Muscle of leg (tissue), 11 donors: Measurements from ENCODE around the gene TYW3. TPM values are rescaled to one million over a fixed set of nuclear protein-coding genes. Genes with fewer than 3 reads are reported as not detected.

Experiments
- DNase-seq: peaks from one replicate; pipeline ENCODE4 v3.0.0; 2013
- H3K27ac ChIP-seq: one replicate; pipeline ENCODE4 v1.5.1; 2013; ENCODE audit warnings: mild to moderate bottlenecking, low read length, control low read depth
- H3K27me3 ChIP-seq: one replicate; pipeline ENCODE4 v1.6.1; 2013; ENCODE audit warnings: low read length; ENCODE audit not compliant: control insufficient read depth, insufficient read depth
- H3K36me3 ChIP-seq: one replicate; pipeline ENCODE4 v1.6.1; 2013; ENCODE audit warnings: low read length; ENCODE audit not compliant: control insufficient read depth, insufficient read depth
- H3K4me1 ChIP-seq: one replicate; pipeline ENCODE4 v1.6.1; 2013; ENCODE audit warnings: low read length; ENCODE audit not compliant: control insufficient read depth, insufficient read depth
- H3K4me3 ChIP-seq: one replicate; pipeline ENCODE4 v1.5.1; 2013; ENCODE audit warnings: low read length, control low read depth
- H3K9me3 ChIP-seq: replicated peaks from 2 replicates; pipeline ENCODE4 v1.6.1; 2013; ENCODE audit warnings: low read depth, low read length; ENCODE audit not compliant: control insufficient read depth
- WGBS: methylation state at CpG from one replicate; pipeline ENCODE4 v1.1.5; 2013; ENCODE audit warnings: missing lambda C conversion rate; ENCODE audit not compliant: insufficient coverage; 5-methylcytosine and 5-hydroxymethylcytosine counted together
- polyA plus RNA-seq, 8 donors: library from polyadenylated mRNA; unstranded; fragments of 120-200 nt; gene quantifications; one replicate each; pipeline versions ENCODE4 v1.2.1 to v1.2.3, GENCODE V29; 2013; ENCODE audit warnings: inconsistent platforms in 1 of 8, low replicate concordance in 1 of 8; ENCODE audit not compliant: insufficient read length in 8 of 8, insufficient read depth in 1 of 8
- total RNA-seq: library from RNA; stranded (reverse); fragments of 120-200 nt; gene quantifications from one replicate; pipeline ENCODE4 v1.2.4, GENCODE V29; 2013

The TYW3 gene
- total and polyA plus RNA-seq, 9 donors = 12.4 to 21.1 (median 18.6) TPM

DNA sequence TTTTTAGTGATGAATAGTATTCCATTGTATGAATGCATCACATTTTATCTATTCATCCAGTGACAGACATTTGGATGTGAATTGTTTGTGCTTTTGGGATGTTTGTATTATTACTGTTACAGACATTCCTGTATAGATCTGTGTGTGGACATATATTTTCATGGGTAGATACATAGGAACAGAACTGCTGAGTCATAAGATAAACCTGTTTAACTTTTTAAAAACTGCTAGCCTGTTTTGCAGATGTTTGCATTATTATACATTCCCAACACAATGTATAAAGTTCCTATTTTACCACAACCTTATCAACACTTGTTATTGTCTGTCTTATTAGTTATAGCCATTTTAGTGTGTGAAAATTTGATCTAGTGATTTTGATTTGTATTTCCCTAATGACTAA lies 46.8 kb downstream of the TYW3 start:
- Histone ChIP-seq H3K27me3 (no peaks in the 10 kb centered on the region), H3K9me3 (no peaks in the 10 kb centered on the region), H3K27ac (no peak overlapping the region), H3K4me3 (no peak overlapping the region), H3K4me1 (no peaks in the 10 kb centered on the region), H3K36me3 (no peaks in the 10 kb centered on the region)
- no peak for DNase-seq

- Histone ChIP-seq H3K4me1 (no peaks in the 10 kb centered on the region), H3K36me3 (no peaks in the 10 kb centered on the region), H3K9me3 (no peaks in the 10 kb centered on the region), H3K27me3 (no peaks in the 10 kb centered on the region), H3K4me3 (no peak overlapping the region), H3K27ac (no peak overlapping the region)
- no CpG with 5 or more reads among the region's 2 CpGs for WGBS
- no peak for DNase-seq
Measured at GRCh38 chr1:74780594-74780993, 47.6 kb downstream of the TYW3 start.

GRCh38 chr1:74785944-74786343 lies 53.0 kb downstream of the TYW3 start:
- Histone ChIP-seq H3K27ac (no peak overlapping the region), H3K36me3 (no peaks in the 10 kb centered on the region), H3K4me1 (no peaks in the 10 kb centered on the region), H3K4me3 (no peak overlapping the region), H3K27me3 (no peaks in the 10 kb centered on the region), H3K9me3 (no peaks in the 10 kb centered on the region)
- DNase-seq = no peak

GRCh38 chr1:74790453-74790852 lies 57.5 kb downstream of the TYW3 start:
- H3K36me3 ChIP-seq = no peaks in the 10 kb centered on the region
- no peaks in the 10 kb centered on the region for H3K4me1 ChIP-seq
- no peak overlapping the region for H3K4me3 ChIP-seq
- no peak for DNase-seq
- H3K27me3 ChIP-seq = no peaks in the 10 kb centered on the region
- no peak overlapping the region for H3K27ac ChIP-seq
- H3K9me3 ChIP-seq = no peaks in the 10 kb centered on the region

DNA sequence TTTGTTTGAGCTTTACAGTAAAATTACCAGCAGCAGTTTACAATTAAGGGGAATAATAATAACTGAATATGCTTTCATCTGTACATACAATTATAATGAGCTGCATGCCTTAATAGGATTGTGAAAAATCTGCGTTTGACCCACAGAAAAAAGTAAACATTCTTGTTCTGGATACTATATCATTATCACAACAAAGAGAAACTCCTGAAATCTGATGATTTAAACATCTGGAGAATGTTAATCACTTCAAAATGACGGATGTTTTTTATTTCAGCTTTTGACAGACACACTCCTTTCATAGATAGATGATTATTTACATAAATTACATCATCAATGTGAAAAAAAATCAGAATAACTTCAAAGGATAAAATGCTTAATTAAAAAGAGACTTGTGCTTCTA lies 58.5 kb downstream of the TYW3 start:
- H3K9me3 ChIP-seq = no peaks in the 10 kb centered on the region
- H3K27me3 ChIP-seq = no peaks in the 10 kb centered on the region
- H3K27ac ChIP-seq = no peak overlapping the region
- WGBS = no CpG with 5 or more reads among the region's 2 CpGs
- DNase-seq = no peak
- no peaks in the 10 kb centered on the region for H3K4me1 ChIP-seq
- H3K36me3 ChIP-seq = no peaks in the 10 kb centered on the region
- H3K4me3 ChIP-seq = no peak overlapping the region

DNA sequence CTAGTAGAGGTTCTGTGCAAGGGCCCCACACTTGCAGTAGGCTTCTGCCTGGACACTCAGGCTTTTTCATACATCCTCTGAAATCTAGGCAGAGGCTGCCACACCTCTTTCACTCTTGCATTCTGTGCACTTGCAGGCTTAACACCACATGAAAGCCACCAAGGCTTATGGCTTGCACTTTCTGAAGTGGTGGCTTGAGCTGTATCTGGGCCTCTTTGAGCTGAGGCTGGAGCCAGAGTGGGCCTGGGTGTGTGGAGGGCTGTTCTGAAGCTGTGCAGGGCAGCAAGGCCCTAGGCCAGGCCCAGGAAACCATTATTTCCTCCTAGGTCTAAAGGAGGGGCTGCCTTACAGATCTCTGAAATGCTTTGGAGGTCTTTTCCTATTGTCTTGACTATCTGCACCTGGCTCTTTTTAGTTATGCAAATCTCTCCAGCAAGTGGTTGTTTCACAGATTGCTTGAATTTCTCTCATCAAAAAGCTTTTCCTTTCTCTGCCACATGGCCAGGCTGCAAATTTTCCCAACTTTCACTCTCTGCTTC lies 66.2 kb downstream of the TYW3 start:
- no peak overlapping the region for H3K27ac ChIP-seq
- DNase-seq = no peak

GRCh38 chr1:74811436-74812179 lies 78.7 kb downstream of the TYW3 start:
- DNase-seq = no peak
- Histone ChIP-seq H3K4me3 (no peak overlapping the region), H3K4me1 (no peaks in the 10 kb centered on the region), H3K27me3 (no peaks in the 10 kb centered on the region), H3K9me3 (no peaks in the 10 kb centered on the region), H3K36me3 (no peaks in the 10 kb centered on the region), H3K27ac (no peak overlapping the region)
- 46% methylated on average over 4 of the region's 9 CpGs for WGBS

More for the DNA sequence above, 66.2 kb downstream of the TYW3 start:
- Histone ChIP-seq H3K9me3 (peaks cover 2% of the 10 kb centered on the region), H3K4me3 (no peak overlapping the region), H3K36me3 (no peaks in the 10 kb centered on the region), H3K4me1 (no peaks in the 10 kb centered on the region), H3K27me3 (no peaks in the 10 kb centered on the region)

DNA sequence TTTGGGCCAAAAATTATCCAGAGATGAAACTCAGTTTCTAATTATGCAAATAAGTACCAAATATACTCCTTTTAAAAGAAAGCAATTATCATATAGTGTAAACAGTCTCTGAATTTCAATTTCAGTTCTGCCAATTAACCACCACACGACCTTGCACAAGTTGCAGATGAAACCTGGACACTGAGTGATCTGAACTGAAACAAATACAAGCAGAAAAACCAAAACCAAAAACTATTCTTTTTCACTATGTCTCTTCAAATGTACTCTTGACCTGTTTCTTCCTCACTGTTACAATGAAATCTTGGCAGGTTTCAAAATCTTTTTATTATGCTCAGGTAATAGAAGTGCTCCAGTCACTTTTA lies 79.2 kb downstream of the TYW3 start:
- no peak overlapping the region for H3K27ac ChIP-seq
- H3K4me1 ChIP-seq = no peaks in the 10 kb centered on the region
- H3K9me3 ChIP-seq = no peaks in the 10 kb centered on the region
- H3K4me3 ChIP-seq = no peak overlapping the region
- no peaks in the 10 kb centered on the region for H3K27me3 ChIP-seq
- H3K36me3 ChIP-seq = no peaks in the 10 kb centered on the region
- DNase-seq = no peak
- 67% methylated on average over 1 of the region's 1 CpG for WGBS

Other genes with a start within 250 kb of the TYW3 start
- not detected for gene LRRC53, start 220.5 kb upstream of the TYW3 start, total RNA-seq
- gene LRRC53, start 220.5 kb upstream of the TYW3 start, polyA plus RNA-seq = not detected
- 0.04 TPM for gene ERICH3, start 59.4 kb upstream of the TYW3 start, total RNA-seq
- gene ERICH3, start 59.4 kb upstream of the TYW3 start, polyA plus RNA-seq = under 1 TPM; 0.03 to 0.27 (median 0.09) TPM
- 18.7 TPM for gene CRYZ, start 102 bp upstream of the TYW3 start, total RNA-seq
- 10 to 100 TPM; 10.4 to 38.6 (median 25.4) TPM for gene CRYZ, start 102 bp upstream of the TYW3 start, polyA plus RNA-seq